K562 (cell line): ENCODE results near the gene PALM3. TPM values are rescaled to one million over a fixed set of nuclear protein-coding genes. Genes with fewer than 3 reads are reported as not detected.

Experiments used
- EP300 ChIP-seq: IDR thresholded peaks from 2 replicates; pipeline ENCODE4 v1.6.1; 2012; ENCODE audit warnings: low read length, improper control_type of control experiment
- EP400 ChIP-seq: fragments of 450-650 bp; IDR thresholded peaks from 2 replicates; pipeline ENCODE4 v1.6.1; 2017; ENCODE audit warnings: antibody characterized with exemption, mild to moderate bottlenecking, moderate library complexity
- GABPB2 ChIP-seq: fragments of 250-450 bp; sonication (Bioruptor Pico); conservative IDR thresholded peaks from 2 replicates; pipeline ENCODE4 v1.5.1; 2021; ENCODE audit warnings: mild to moderate bottlenecking
- GTF2A2 ChIP-seq: IDR thresholded peaks from 2 replicates; pipeline ENCODE4 v1.6.1; 2016; ENCODE audit warnings: mild to moderate bottlenecking, missing genetic modification characterization, missing compliant biosample characterization
- HDAC6 ChIP-seq: IDR thresholded peaks from 2 replicates; pipeline ENCODE4 v1.6.1; 2012; ENCODE audit warnings: low read depth, mild to moderate bottlenecking, control low read depth, inconsistent platforms, low read length, moderate library complexity
- HMGN3 ChIP-seq: IDR thresholded peaks from 2 replicates; pipeline ENCODE4 v1.6.1; 2011; ENCODE audit warnings: borderline replicate concordance, low read depth, mild to moderate bottlenecking, mixed read lengths, low read length; ENCODE audit not compliant: insufficient read length; ENCODE audit errors: extremely low read depth
- HNRNPK ChIP-seq: fragments of 200-400 bp; formaldehyde crosslinking; IDR thresholded peaks from one replicate; pipeline ENCODE4 v1.6.1; 2018; ENCODE audit warnings: mild to moderate bottlenecking, low read depth, low read length; ENCODE audit not compliant: poor library complexity, severe bottlenecking
- L3MBTL2 ChIP-seq: fragments of 450-650 bp; IDR thresholded peaks from 2 replicates; pipeline ENCODE4 v1.6.1; 2016; ENCODE audit warnings: mild to moderate bottlenecking, moderate library complexity
- MXI1 ChIP-seq: IDR thresholded peaks from 2 replicates; pipeline ENCODE4 v1.6.1; 2011; ENCODE audit warnings: low read depth, mild to moderate bottlenecking, improper control_type of control experiment, low read length
- MYC ChIP-seq, 2 experiments: fragments of 250-450 bp in 1 of 2; sonication (Bioruptor Pico) in 1 of 2; IDR thresholded peaks; 2 replicates each; pipeline versions ENCODE4 v1.5.1 to v1.6.1; 2012 to 2021; ENCODE audit warnings: low read depth in 2 of 2, borderline replicate concordance in 1 of 2, improper control_type of control experiment in 1 of 2, low read length in 1 of 2, mild to moderate bottlenecking in 1 of 2, moderate library complexity in 1 of 2
- POLR2G ChIP-seq: fragments of 200-400 bp; formaldehyde crosslinking; IDR thresholded peaks from 2 replicates; pipeline ENCODE4 v1.6.1; 2017; ENCODE audit warnings: low read depth, mild to moderate bottlenecking, antibody characterized with exemption, low read length, moderate library complexity
- POU5F1 ChIP-seq: fragments of 150-350 bp; IDR thresholded peaks from 2 replicates; pipeline ENCODE4 v1.6.1; 2014; ENCODE audit warnings: borderline replicate concordance, low read length, low read depth, mild to moderate bottlenecking; ENCODE audit not compliant: partially characterized antibody
- RAD51 ChIP-seq: fragments of 450-650 bp; IDR thresholded peaks from 2 replicates; pipeline ENCODE4 v1.7.1; 2016; ENCODE audit warnings: low read depth, mild to moderate bottlenecking, borderline replicate concordance
- SAFB ChIP-seq: fragments of 200-400 bp; formaldehyde crosslinking; IDR thresholded peaks from 2 replicates; pipeline ENCODE4 v1.6.1; 2017; ENCODE audit warnings: low read depth, low read length, borderline replicate concordance
- ZC3H8 ChIP-seq: fragments of 450-650 bp; IDR thresholded peaks from 2 replicates; pipeline ENCODE4 v1.6.1; 2017
- ZEB2 ChIP-seq: fragments of 450-650 bp; IDR thresholded peaks from 2 replicates; pipeline ENCODE4 v1.6.1; 2016
- ZFP1 ChIP-seq: fragments of 450-650 bp; formaldehyde crosslinking; IDR thresholded peaks from 2 replicates; pipeline ENCODE4 v1.4.0; 2020; ENCODE audit warnings: mild to moderate bottlenecking, mixed read lengths
- ZNF263 ChIP-seq: sonication (generic); formaldehyde crosslinking; IDR thresholded peaks from 2 replicates; pipeline ENCODE4 v1.8.0; 2022; ENCODE audit warnings: mild to moderate bottlenecking, missing genetic modification reagents, borderline replicate concordance
- ZNF586 ChIP-seq: fragments of 450-650 bp; formaldehyde crosslinking; conservative IDR thresholded peaks from 2 replicates; pipeline ENCODE4 v1.4.0; 2020; ENCODE audit warnings: mild to moderate bottlenecking, moderate library complexity
- ZNF76 ChIP-seq: fragments of 250-450 bp; sonication (Bioruptor Pico); IDR thresholded peaks from 2 replicates; pipeline ENCODE4 v1.4.0; 2020; ENCODE audit warnings: mild to moderate bottlenecking, moderate library complexity, borderline replicate concordance
- ZNF764 ChIP-seq: fragments of 250-450 bp; sonication (Bioruptor Pico); IDR thresholded peaks from 2 replicates; pipeline ENCODE4 v1.4.0; 2020; ENCODE audit warnings: low read depth, mild to moderate bottlenecking, moderate library complexity
- polyA plus RNA-seq, 8 experiments: library from polyadenylated mRNA; depleted of rRNA in 4 of 8; stranded (reverse) in 5 of 8; unstranded in 3 of 8; fragments of >200 nt; fragmentation: Nextera tagmentation in 2 of 8; fragmentation: Illumina TruSeq in 1 of 8; extraction: Ambion mirVana in 2 of 8; extraction: Trizol in 1 of 8; gene quantifications; 2 replicates each; pipeline versions ENCODE4 v1.2.1 to v1.2.3, GENCODE V29; 2011 to 2014; ENCODE audit warnings: inconsistent platforms in 1 of 8, missing spikeins in 1 of 8
- total RNA-seq, 7 experiments: library from RNA; depleted of rRNA in 6 of 7; stranded (reverse); fragments of >200 nt in 6 of 7; fragmentation: Illumina TruSeq in 2 of 7; extraction: Trizol in 2 of 7; gene quantifications; 2 replicates each; pipeline versions ENCODE4 v1.2.1 to v1.2.3, GENCODE V29; 2011 to 2021; ENCODE audit warnings: low replicate concordance in 1 of 7
- TF ChIP-seq, protein P1 (sequence below), 2 experiments: IDR thresholded peaks; 2 replicates each; pipeline ENCODE4 v1.6.1; 2011; ENCODE audit warnings: borderline replicate concordance in 1 of 2, control low read depth in 1 of 2, low read depth in 1 of 2, low read length in 1 of 2, mild to moderate bottlenecking in 1 of 2, mixed read lengths in 1 of 2, moderate library complexity in 1 of 2; ENCODE audit not compliant: insufficient read depth in 1 of 2, insufficient read length in 1 of 2, poor library complexity in 1 of 2, severe bottlenecking in 1 of 2; ENCODE audit errors: extremely low read depth in 1 of 2
- TF ChIP-seq, protein P2 (sequence below): IDR thresholded peaks from 2 replicates; pipeline ENCODE4 v1.6.1; 2012; ENCODE audit warnings: low read depth, low read length, improper control_type of control experiment, borderline replicate concordance
- TF ChIP-seq, protein P3 (sequence below): sonication (generic); formaldehyde crosslinking; IDR thresholded peaks from 2 replicates; pipeline ENCODE4 v1.8.1; 2023; ENCODE audit warnings: mild to moderate bottlenecking, missing genetic modification reagents, moderate library complexity

PALM3 gene
- total and polyA plus RNA-seq, 9 of the 15 experiments (the other 6 are each of a cell fraction or from before 2014, with no cell fraction given) = 0.07 to 9.3 (median 3.3) TPM

DNA sequence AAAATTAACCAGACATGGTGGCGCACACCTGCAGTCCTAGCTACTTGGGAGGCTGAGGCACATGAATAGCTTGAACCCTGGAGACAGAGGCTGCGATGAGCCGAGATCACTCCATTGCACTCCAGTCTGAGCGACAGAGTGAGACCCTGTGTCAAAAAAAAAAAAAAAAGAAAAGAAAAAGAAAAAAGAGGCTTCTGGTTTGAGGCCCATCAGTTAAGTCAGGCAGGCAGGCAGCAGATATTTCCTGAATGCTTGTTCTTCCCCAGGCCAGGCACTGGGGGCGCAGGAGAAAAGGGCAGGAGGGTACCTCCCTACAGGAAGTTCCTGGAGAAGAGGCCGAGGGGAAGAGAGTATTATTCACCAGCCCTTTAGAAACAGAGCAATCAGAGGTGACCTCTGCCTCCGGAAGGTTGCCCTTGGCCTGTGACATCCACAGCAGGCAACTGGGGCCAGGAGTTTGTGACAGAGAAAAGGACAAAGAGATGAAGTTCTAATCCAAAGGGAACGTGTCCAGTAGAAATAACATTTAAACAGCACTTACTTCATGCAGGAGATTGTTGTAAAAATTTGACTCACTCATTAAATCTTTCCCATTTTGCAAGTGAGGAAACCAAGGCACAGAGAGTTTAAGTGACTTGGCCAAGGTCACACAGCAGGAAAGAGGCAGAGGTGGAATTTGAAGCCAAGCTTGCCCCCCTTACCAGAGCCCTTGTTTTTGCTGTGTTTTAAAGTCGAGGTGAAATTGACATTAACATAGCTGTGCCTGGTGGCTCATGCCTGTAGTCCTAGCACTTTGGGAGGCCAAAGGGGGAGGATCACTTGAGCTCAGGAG lies 38.3 kb downstream of the PALM3 start (continued):
- no peak for TF ChIP-seq EP400
- no peak for TF ChIP-seq ZC3H8
- no peak for TF ChIP-seq POU5F1
- TF ChIP-seq ZFP1 (CRISPR knock-in tag) = no peak
- no peak for TF ChIP-seq HMGN3
- TF ChIP-seq HDAC6 = no peak
- TF ChIP-seq L3MBTL2 = 0 out of 2 replicates have a peak, but pooled peaks have one; percentile 9
- peak; percentile 50; the same call in 1 of the 2 replicates for TF ChIP-seq MYC (IDR thresholded peaks at IDR 0.05; ENCODE audit: low read depth, low read length)
- TF ChIP-seq MYC (CRISPR knock-in tag; IDR thresholded peaks at IDR 0.05; ENCODE audit: borderline replicate concordance, low read depth) = no peak
- TF ChIP-seq HNRNPK = no peak
- no peak for TF ChIP-seq MXI1
- TF ChIP-seq ZEB2 = no peak
- TF ChIP-seq EP300 = peak; percentile 35; the same call in 1 of the 2 replicates
- TF ChIP-seq ZNF586 (CRISPR knock-in tag) = no peak
- TF ChIP-seq, protein P1, sequence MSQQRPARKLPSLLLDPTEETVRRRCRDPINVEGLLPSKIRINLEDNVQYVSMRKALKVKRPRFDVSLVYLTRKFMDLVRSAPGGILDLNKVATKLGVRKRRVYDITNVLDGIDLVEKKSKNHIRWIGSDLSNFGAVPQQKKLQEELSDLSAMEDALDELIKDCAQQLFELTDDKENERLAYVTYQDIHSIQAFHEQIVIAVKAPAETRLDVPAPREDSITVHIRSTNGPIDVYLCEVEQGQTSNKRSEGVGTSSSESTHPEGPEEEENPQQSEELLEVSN (IDR thresholded peaks at IDR 0.05; ENCODE audit: borderline replicate concordance in 1 of 2, extremely low read depth in 1 of 2, insufficient read depth in 1 of 2, insufficient read length in 1 of 2, low read depth in 1 of 2, low read length in 1 of 2, poor library complexity in 1 of 2, severe bottlenecking in 1 of 2) = no peak
- no peak for TF ChIP-seq GABPB2
- no peak for TF ChIP-seq ZNF263 (CRISPR knock-in tag)
- TF ChIP-seq, protein P2, sequence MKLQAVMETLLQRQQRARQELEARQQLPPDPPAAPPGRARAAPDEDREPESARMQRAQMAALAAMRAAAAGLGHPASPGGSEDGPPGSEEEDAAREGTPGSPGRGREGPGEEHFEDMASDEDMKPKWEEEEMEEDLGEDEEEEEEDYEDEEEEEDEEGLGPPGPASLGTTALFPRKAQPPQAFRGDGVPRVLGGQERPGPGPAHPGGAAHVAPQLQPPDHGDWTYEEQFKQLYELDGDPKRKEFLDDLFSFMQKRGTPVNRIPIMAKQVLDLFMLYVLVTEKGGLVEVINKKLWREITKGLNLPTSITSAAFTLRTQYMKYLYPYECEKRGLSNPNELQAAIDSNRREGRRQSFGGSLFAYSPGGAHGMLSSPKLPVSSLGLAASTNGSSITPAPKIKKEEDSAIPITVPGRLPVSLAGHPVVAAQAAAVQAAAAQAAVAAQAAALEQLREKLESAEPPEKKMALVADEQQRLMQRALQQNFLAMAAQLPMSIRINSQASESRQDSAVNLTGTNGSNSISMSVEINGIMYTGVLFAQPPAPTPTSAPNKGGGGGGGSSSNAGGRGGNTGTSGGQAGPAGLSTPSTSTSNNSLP = no peak
- no peak for TF ChIP-seq GTF2A2 (tag)
- no peak for TF ChIP-seq ZNF76 (CRISPR knock-in tag)
- no peak for TF ChIP-seq POLR2G
- TF ChIP-seq, protein P3, sequence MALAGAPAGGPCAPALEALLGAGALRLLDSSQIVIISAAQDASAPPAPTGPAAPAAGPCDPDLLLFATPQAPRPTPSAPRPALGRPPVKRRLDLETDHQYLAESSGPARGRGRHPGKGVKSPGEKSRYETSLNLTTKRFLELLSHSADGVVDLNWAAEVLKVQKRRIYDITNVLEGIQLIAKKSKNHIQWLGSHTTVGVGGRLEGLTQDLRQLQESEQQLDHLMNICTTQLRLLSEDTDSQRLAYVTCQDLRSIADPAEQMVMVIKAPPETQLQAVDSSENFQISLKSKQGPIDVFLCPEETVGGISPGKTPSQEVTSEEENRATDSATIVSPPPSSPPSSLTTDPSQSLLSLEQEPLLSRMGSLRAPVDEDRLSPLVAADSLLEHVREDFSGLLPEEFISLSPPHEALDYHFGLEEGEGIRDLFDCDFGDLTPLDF = no peak
- no peak for TF ChIP-seq RAD51
- no peak for TF ChIP-seq SAFB
- no peak for TF ChIP-seq ZNF764 (CRISPR knock-in tag)
